Measurements from ENCODE around the gene ANKFY1.

DNA sequence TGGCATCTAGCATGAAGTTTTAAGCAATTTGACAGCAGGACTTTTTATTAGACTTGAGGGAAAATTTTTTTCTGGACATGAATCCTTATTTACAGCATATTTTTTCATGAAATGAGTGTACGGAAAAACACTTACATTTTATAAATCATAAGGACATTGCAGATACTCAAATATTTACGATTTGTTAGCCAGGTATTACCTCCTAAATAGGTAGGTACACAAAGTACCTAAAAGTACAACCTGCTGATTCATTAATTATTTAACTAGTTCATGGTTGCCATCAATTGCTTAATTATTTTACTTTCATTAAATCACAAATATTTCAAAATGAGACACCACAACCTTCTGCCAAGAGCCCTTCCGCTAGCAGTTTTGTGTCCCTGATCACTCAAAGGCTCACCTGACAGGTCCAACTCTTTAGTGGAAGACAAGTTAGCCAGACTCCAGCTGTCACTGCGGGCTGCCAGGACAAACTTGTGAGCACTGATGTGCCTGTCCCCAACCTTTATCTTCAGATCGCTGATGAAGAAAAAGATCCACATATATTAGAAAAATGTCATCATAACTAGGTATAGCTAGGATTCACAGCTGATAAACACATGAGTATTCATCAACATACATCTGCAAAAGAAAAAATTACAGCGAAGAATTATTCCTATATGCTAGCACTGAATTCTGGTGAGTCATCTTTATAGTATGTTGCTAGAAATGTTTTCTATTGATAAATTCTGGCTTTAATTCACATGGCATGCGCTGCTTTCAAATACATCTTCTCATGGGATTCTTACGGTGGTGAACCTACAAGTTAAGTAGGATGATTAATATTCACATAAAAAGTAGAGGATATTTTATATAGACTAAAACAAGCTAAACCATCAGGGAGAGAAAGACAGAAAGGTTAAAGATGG, 28.2 kb downstream of the ANKFY1 start:
- no peak for TF ChIP-seq POLR2AphosphoS5 (IDR thresholded peaks at IDR 0.05; ENCODE audit: insufficient read depth, low read depth, low read length)
- TF ChIP-seq, protein P1, sequence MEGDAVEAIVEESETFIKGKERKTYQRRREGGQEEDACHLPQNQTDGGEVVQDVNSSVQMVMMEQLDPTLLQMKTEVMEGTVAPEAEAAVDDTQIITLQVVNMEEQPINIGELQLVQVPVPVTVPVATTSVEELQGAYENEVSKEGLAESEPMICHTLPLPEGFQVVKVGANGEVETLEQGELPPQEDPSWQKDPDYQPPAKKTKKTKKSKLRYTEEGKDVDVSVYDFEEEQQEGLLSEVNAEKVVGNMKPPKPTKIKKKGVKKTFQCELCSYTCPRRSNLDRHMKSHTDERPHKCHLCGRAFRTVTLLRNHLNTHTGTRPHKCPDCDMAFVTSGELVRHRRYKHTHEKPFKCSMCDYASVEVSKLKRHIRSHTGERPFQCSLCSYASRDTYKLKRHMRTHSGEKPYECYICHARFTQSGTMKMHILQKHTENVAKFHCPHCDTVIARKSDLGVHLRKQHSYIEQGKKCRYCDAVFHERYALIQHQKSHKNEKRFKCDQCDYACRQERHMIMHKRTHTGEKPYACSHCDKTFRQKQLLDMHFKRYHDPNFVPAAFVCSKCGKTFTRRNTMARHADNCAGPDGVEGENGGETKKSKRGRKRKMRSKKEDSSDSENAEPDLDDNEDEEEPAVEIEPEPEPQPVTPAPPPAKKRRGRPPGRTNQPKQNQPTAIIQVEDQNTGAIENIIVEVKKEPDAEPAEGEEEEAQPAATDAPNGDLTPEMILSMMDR (IDR thresholded peaks at IDR 0.05; ENCODE audit: extremely low read depth in 1 of 2, insufficient read depth in 1 of 2, low read depth in 1 of 2, low read length in 2 of 2): no peak
- TF ChIP-seq MYC (IDR thresholded peaks at IDR 0.05; ENCODE audit: low read depth, low read length): no peak
- TF ChIP-seq, protein P2, sequence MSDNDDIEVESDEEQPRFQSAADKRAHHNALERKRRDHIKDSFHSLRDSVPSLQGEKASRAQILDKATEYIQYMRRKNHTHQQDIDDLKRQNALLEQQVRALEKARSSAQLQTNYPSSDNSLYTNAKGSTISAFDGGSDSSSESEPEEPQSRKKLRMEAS (IDR thresholded peaks at IDR 0.05; ENCODE audit: insufficient read depth, insufficient read length): no peak
- TF ChIP-seq FOS (IDR thresholded peaks at IDR 0.05; ENCODE audit: borderline replicate concordance, insufficient read depth, low read length): peak; percentile 5
- TF ChIP-seq EZH2 (IDR thresholded peaks at IDR 0.05; ENCODE audit: borderline replicate concordance, low read depth, low read length, severe bottlenecking): no peak

All from endothelial cell of umbilical vein (primary cell).